OCI-LY1 (cell line): ENCODE data around the gene UPF2.

Experiments used
- H2AFZ ChIP-seq: fragments of 200-600 bp; sonication (generic), shearing (Covaris generic); 2 replicates; pipeline ENCODE4 v1.6.0; 2014; ENCODE audit warnings: antibody characterized with exemption, mild to moderate bottlenecking, low read length
- H3F3A ChIP-seq: fragments of 200-600 bp; sonication (generic), shearing (Covaris generic); 2 replicates; pipeline ENCODE4 v1.6.0; 2014; ENCODE audit warnings: mild to moderate bottlenecking, antibody characterized with exemption, low read length, moderate library complexity; ENCODE audit not compliant: insufficient read depth
- H3K27ac ChIP-seq: fragments of 200-600 bp; sonication (generic); 2 replicates; pipeline ENCODE4 v1.5.1; 2014; ENCODE audit warnings: low read length, mixed run types, mild to moderate bottlenecking, low read depth; ENCODE audit not compliant: poor library complexity, severe bottlenecking
- H3K27me3 ChIP-seq: fragments of 200-600 bp; sonication (generic); 2 replicates; pipeline ENCODE4 v1.6.0; 2014; ENCODE audit warnings: antibody characterized with exemption, mild to moderate bottlenecking, low read length, moderate library complexity; ENCODE audit not compliant: insufficient read depth
- H3K36me3 ChIP-seq: fragments of 200-600 bp; sonication (generic); 2 replicates; pipeline ENCODE4 v1.6.1; 2014; ENCODE audit warnings: mild to moderate bottlenecking, antibody characterized with exemption, low read length, moderate library complexity, mixed read lengths; ENCODE audit not compliant: insufficient read depth
- H3K4me1 ChIP-seq: fragments of 200-600 bp; sonication (generic); 2 replicates; pipeline ENCODE4 v1.5.1; 2014; ENCODE audit warnings: mild to moderate bottlenecking, low read length, moderate library complexity; ENCODE audit not compliant: insufficient read depth, severe bottlenecking
- H3K4me2 ChIP-seq: fragments of 200-600 bp; sonication (generic), shearing (Covaris generic); 2 replicates; pipeline ENCODE4 v1.6.1; 2014; ENCODE audit warnings: low read length
- H3K4me3 ChIP-seq: fragments of 200-600 bp; sonication (generic); 2 replicates; pipeline ENCODE4 v1.5.1; 2014; ENCODE audit warnings: low read length, low read depth, mild to moderate bottlenecking, mixed read lengths; ENCODE audit not compliant: poor library complexity, severe bottlenecking
- H3K79me2 ChIP-seq: fragments of 200-600 bp; shearing (Covaris generic); 2 replicates; pipeline ENCODE4 v1.6.1; 2016; ENCODE audit warnings: mixed run types, low read length, mixed read lengths; ENCODE audit not compliant: insufficient read depth
- H3K9ac ChIP-seq: fragments of 200-600 bp; sonication (generic), shearing (Covaris generic); 2 replicates; pipeline ENCODE4 v1.6.1; 2014; ENCODE audit warnings: mild to moderate bottlenecking, low read length, mixed read lengths
- H3K9me2 ChIP-seq: fragments of 200-600 bp; sonication (generic), shearing (Covaris generic); 2 replicates; pipeline ENCODE4 v1.6.1; 2014; ENCODE audit warnings: low read depth, mild to moderate bottlenecking, low read length, mixed read lengths
- H3K9me3 ChIP-seq: fragments of 200-600 bp; shearing (Covaris generic); 2 replicates; pipeline ENCODE4 v1.6.1; 2014; ENCODE audit warnings: low read length, mixed read lengths
- H4K20me1 ChIP-seq: fragments of 200-600 bp; sonication (generic), shearing (Covaris generic); 2 replicates; pipeline ENCODE4 v1.6.0; 2016; ENCODE audit warnings: mild to moderate bottlenecking, low read length; ENCODE audit not compliant: insufficient read depth
- CTCF ChIP-seq: fragments of 200-600 bp; sonication (generic), shearing (Covaris generic); IDR thresholded peaks from 2 replicates; pipeline ENCODE4 v1.5.1; 2017; ENCODE audit warnings: mild to moderate bottlenecking, antibody characterized with exemption, low read length, moderate library complexity, mixed read lengths
- EZH2 ChIP-seq: fragments of 200-600 bp; sonication (generic), shearing (Covaris generic); IDR thresholded peaks from 2 replicates; pipeline ENCODE4 v1.8.0; 2017; ENCODE audit warnings: borderline replicate concordance, mixed run types, mild to moderate bottlenecking, antibody characterized with exemption, low read length, moderate library complexity, mixed read lengths

The UPF2 gene

GRCh38 chr10:11906714-11907113 lies 135.9 kb downstream of the UPF2 start:
- peaks cover 7% of the 10 kb centered on the region for H3K27me3 ChIP-seq
- H3K36me3 ChIP-seq: no peaks in the 10 kb centered on the region
- no peak overlapping the region for H2AFZ ChIP-seq
- no peak overlapping the region for H3K4me2 ChIP-seq
- no peak overlapping the region for H3K9ac ChIP-seq
- H3K9me2 ChIP-seq: no peaks in the 10 kb centered on the region
- H3K4me1 ChIP-seq: no peaks in the 10 kb centered on the region
- no peak overlapping the region for H3K4me3 ChIP-seq
- TF ChIP-seq EZH2: no peak
- TF ChIP-seq CTCF: no peak
- H4K20me1 ChIP-seq: no peaks in the 10 kb centered on the region
- no peak overlapping the region for H3K27ac ChIP-seq
- no peaks in the 10 kb centered on the region for H3K79me2 ChIP-seq
- no peaks in the 10 kb centered on the region for H3K9me3 ChIP-seq
- no peaks in the 10 kb centered on the region for H3F3A ChIP-seq

- no peak overlapping the region for H3K27ac ChIP-seq
- H3K9me2 ChIP-seq: no peaks in the 10 kb centered on the region
- H3K9me3 ChIP-seq: no peaks in the 10 kb centered on the region
- H3K27me3 ChIP-seq: peaks cover 3% of the 10 kb centered on the region; the same call in 1 of the 2 replicates
- H3K79me2 ChIP-seq: no peaks in the 10 kb centered on the region
- no peak overlapping the region for H3K9ac ChIP-seq
- H3F3A ChIP-seq: no peaks in the 10 kb centered on the region
- H3K36me3 ChIP-seq: no peaks in the 10 kb centered on the region
- no peaks in the 10 kb centered on the region for H3K4me1 ChIP-seq
- no peak overlapping the region for H3K4me2 ChIP-seq
- H3K4me3 ChIP-seq: no peak overlapping the region
- TF ChIP-seq CTCF: no peak
- no peak for TF ChIP-seq EZH2
- H4K20me1 ChIP-seq: no peaks in the 10 kb centered on the region
- no peak overlapping the region for H2AFZ ChIP-seq
Measured at GRCh38 chr10:11902646-11903045, 140.0 kb downstream of the UPF2 start.

GRCh38 chr10:11901833-11902475 lies 140.7 kb downstream of the UPF2 start:
- Histone ChIP-seq H3F3A (no peaks in the 10 kb centered on the region), H3K27ac (no peak overlapping the region)

More at GRCh38 chr10:11901833-11902475, 140.7 kb downstream of the UPF2 start:
- Histone ChIP-seq H3K79me2 (no peaks in the 10 kb centered on the region), H3K27me3 (peaks cover 3% of the 10 kb centered on the region; the same call in 1 of the 2 replicates), H4K20me1 (no peaks in the 10 kb centered on the region), H3K9me3 (no peaks in the 10 kb centered on the region), H3K4me2 (no peak overlapping the region), H3K4me1 (no peaks in the 10 kb centered on the region), H3K9me2 (no peaks in the 10 kb centered on the region), H3K36me3 (no peaks in the 10 kb centered on the region), H3K9ac (no peak overlapping the region), H2AFZ (no peak overlapping the region), H3K4me3 (no peak overlapping the region)
- TF ChIP-seq EZH2 (no peak), CTCF (no peak)
